GM19372 (cell line): ENCODE data around the gene GAD1.
A peak's percentile ranks its signal among the peaks of the same experiment; 100 is the strongest.

ENCODE experiments used
- ATAC-seq: cut with Tn5 transposase; IDR thresholded peaks from one replicate; pipeline ENCODE4 v1.9.1; 2021; ENCODE audit warnings: mild to moderate bottlenecking, low read depth, moderate library complexity; ENCODE audit not compliant: unreplicated experiment

The GAD1 gene

DNA sequence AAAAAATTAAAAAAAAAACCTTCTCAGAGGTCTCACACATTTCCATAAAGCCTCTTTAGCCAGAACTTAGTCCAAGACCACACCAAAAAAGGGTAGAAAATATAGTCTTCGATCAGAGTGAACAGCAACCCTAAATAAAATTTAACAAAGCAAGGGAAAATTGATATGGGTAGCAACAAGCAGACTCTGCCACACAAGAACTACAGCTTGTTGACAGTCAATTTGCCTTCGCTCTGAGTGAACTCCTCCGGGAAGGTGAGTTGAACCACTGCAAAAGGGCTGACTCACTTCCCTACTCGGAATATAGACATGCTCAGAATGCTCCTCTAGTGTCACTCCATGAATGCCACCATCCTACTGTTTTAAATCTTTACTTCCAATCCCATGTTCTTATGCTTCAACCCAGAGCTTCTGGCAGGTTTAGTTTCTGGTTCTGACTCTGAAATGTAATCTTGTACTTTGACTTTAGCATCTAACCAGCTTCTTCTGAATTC, 24.1 kb downstream of the GAD1 start:
- ATAC-seq, result no peak

DNA sequence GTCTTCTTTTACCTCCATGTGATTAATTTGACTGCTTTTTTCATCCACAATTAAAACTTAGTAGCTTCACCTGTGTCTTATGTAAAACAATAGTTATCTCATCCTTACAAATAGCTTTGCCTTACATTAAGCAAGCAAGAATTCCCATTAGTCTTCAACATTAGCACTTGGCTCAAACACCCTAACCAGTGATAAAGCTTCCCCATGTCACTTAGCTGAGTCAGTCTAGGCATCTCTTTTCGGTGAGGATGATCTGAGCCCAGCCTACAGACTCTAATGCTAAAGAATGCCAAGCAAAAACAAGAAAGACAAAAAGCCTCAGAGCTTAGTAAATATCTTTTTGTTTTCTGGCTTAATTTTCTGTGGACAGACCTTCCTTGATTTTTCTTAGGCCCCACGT, 26.1 kb downstream of the GAD1 start:
- no peak for ATAC-seq

DNA sequence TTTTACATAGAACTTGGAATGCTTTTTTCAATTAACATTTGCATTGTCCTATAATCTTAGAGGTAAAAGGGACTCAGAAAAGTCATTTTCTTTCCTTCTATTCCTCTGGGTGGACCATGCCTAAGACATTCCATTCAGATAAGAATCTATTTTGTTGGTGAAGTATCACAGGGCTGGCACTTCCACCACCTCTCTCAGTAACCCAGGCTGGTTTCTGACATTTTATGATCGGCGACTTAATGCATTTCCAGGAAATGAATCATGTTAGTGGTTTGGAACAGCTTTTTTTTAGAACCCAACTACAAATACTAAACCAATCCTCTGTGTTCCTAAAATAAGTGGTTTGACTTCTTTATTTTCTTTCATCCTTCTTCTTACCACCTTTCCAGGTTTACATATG, 27.0 kb downstream of the GAD1 start:
- no peak for ATAC-seq

DNA sequence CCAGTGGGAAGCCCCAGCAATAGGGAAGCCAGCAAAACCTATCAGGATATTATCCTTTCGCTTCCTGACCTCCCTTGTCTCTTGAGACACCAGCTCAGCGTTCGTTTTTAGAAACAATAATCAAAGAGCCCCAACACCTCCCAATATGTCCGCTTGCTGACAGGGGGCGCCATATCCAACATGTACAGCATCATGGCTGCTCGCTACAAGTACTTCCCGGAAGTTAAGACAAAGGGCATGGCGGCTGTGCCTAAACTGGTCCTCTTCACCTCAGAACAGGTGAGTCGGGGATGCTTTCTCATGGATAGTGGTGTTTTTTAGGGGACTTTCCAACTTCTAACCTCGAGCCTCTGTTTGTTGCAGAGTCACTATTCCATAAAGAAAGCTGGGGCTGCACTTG, 28.7 kb downstream of the GAD1 start:
- ATAC-seq, result no peak

DNA sequence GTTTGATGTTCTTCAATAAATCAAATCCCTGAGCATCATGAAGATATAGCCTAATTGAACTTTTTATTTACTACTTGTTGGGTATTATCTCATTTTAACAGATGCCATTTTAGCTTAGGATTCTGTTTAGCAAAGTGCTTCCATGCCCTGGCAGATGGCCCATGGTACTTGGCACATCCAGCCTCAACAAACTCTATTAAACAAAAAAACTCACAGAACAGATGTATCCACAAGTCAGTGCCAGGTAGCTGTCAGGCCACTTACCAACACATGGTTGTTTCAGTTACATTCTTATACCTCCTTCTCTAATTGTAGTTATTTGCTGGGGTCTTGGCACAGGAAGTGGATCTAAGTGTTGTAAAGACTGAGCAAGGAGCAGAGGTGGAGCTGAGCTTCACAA, 29.6 kb downstream of the GAD1 start:
- no peak for ATAC-seq

DNA sequence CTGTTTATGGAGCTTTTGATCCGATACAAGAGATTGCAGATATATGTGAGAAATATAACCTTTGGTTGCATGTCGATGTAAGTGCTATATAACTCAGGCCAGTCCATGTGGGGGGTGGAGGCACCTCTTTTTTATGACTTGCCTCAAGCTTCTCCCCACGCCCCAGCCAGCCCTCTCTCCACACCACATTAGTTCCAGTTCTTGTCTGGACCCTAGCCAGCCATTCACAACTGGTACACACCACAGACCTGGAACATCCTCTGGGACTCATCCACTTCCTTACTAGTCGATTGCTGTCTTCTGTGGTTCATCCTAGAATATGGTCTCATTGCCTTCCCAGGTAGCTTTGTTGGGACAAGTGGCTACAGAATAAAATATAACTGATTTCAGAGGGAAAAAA, 31.0 kb downstream of the GAD1 start:
- ATAC-seq, result no peak

DNA sequence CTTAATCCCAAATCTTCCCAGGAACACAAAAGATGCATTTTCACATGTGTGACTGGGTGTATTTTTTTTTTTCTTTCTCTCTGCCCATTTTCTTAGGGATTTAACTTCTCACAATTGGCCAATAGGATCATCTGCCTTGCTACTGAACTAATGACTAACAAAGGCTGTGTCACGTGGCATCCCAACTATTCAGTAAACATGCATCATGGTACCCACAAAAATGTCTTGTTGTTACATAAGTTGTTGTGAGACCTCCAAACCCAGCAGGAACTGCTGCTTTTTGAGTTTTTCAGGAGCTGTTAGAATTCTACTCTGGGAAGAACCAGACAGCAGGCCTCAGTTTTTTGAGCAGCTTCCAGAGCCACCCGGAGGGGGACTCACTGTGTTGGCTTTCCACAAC, 31.9 kb downstream of the GAD1 start:
- ATAC-seq, result no peak

DNA sequence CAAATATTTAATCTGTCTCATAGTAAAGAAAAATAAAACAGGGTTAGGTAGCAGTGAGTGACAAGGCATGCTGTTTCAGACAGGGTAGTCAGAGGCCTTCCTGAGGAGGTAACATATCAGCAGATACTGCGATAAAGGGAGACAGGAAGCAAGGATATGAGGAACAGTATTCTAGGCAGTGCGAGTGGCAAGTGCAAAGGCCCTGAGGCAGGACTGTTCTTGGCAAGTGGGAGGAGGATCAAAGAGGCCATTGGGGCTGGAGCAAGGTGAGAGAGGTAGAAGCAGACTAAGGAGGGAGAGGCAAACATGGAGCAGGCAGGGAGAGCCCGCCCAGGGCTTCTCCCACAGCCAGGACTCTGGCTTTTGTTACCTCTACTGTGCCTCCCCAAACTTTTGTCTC, 33.6 kb downstream of the GAD1 start:
- no peak for ATAC-seq

DNA sequence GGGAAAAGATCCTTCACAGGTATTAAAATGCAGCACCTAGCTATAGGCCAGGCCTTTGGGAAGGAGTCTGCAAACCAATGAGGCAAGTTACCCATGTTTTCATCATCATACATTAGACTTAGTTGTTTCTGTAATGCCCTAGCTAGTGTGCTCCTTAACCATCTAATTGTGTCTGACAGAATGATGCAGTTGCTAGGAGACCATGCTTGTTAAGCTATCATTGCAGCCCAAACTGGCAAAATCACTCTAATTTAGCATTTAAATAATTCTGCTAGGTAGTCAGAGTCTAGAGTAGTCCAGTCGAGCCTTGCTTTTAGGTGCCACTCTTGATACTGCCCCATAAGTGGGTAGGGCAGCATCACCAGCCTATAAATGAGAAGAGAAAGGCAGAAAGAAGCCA, 34.9 kb downstream of the GAD1 start:
- ATAC-seq, result no peak

DNA sequence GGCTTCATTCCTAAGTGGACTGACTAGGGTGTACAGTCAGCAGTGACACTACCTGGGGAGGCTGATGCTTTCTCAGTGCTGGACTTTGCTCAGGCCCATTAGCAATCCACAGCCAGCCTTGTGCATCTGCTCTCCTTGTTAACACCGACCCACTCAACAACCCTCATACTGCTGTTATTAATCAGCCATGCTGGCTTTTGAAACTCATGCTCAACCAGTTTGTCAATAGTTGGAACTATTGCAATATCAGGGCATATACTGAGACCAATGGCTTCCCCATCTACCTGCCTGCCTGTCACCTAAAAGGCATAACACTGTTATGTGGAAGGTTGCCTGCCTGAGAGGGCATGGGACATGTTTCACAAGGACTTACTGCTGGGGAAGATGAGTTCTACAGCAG, 39.4 kb downstream of the GAD1 start:
- ATAC-seq, result no peak

DNA sequence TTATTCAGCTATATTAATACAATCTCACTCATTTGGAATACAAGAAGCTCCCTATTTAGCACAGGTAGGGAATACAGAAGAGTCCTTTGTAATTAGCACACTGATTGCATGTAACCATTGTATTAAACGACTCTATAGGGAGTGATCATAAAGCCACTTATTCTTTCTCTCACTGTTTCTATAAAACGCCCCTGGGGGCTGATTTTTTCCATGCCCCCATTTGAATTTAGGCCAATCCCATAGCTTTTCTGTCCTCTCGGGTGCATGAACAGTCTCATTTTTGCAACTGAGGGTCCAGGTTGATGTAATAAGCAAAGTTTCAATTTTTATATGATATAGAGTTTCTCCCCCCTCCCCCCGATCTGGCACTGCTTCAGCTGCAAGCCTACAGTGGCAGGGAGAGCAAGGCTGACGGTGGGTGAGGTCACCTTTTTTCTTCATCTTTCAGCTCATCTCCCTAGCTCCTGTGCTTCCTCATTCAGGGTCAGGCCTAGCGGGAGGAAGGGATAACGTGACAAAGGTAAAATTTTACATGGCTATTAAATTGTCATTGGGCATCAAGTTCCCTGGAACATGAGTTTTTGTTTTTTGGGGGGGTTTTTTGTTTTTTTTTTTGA, 45.7 kb downstream of the GAD1 start:
- ATAC-seq, result no peak

DNA sequence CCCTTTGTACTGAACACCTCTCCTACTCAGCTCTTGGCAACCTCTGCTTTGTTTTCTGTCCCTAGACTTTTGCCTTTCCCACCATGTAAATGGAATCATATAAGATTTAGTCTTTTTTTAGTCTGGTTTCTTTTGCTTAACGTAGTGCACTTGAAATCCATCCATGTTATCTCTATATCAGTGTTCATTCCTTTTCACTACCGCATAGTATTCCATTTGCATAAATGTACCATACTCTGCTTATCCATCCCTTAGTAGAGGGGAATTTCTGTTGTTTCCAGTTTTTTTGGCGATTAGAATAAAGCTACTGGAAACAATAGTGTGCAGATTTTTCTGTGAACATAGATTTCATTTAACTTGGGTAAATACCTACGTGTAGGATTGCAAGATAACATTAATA, 46.4 kb downstream of the GAD1 start:
- no peak for ATAC-seq

DNA sequence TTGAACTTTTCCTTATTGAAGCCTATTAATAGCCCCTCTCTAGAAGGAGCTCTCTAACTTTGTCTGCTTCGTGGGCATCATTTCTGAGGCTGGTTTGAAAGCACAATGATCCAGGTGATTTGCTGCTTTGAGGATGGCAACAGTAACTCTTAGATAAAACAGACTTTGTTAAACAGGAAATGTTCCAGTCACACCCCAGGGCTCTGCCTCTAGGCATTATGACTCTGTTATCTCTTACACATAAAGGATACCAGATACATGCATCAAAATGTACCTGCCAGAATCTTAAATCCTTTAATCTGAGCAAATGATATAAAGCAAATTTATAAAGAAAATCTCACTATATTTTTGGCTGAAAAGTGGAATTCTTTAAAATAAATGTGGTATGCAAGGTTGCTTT, 52.3 kb downstream of the GAD1 start:
- no peak for ATAC-seq

DNA sequence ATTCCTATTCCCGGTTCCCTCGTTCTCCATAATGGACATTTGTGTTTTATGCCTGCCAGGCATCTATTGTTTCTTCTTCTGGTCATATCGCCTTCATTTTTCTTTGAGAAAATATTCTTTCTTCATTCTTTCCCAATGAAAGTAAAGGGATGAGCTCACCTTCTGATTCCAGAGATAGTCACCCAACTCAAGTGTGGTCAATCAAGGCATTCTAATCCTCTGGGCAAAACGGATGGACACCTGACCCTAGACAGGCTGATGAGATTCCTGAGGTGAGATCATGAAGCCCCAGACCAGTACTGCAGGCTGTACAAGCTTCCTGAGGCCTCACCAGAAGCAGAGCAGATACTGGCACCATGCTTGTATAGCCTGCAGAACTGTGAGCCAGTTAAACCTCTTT, 52.8 kb downstream of the GAD1 start:
- ATAC-seq, result no peak

DNA sequence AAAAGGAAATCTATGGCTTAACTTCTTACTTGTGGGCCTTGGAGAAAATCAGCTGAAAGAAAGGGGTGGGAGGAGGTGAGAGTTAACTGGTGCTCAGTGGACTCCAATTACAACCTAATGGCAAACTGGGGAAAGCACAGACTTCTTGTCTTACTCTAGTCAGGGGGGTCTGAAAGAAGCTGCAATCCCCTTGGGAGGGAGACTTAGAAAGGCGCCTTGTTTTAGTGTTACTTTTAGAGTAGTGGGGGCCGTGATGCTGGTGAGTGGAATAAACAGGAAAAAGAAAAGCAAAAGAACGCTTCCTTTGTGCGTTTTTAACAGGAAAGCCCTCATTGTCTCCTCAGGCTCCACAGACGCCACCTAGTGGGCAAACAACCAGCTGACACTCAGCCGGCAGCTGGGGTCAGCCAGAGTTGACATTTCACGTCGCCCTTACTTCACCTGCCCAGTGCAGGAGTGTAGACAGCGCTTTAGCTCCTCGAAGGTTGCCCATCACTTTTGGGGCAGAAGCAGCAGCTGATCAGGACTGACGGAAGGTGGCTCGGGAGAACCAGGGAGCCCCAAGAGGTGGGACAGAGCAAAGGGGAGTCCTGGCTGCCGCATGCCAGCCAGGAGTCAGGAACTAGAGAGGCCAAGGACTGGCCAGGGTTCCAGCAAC, 56.5 kb downstream of the GAD1 start:
- peak; percentile 85 for ATAC-seq

DNA sequence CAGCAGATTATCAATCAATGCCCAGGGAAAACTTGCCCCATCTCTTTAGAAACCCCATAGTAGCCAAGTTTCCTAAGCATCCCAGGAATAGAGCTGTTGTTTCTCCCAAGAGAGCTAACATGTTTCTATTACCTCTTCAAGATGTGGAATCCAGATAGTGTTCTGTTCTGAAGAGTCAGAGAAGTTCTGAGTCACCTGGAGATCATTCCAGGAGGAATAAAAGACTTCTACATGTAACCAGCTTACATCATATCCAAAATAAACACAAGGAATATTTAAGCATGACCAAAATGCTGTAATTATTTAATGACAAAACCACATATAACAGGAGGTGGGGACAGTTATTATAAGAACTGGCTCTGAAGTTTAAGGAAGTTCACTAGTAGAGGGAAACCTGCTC, 61.4 kb downstream of the GAD1 start:
- no peak for ATAC-seq

DNA sequence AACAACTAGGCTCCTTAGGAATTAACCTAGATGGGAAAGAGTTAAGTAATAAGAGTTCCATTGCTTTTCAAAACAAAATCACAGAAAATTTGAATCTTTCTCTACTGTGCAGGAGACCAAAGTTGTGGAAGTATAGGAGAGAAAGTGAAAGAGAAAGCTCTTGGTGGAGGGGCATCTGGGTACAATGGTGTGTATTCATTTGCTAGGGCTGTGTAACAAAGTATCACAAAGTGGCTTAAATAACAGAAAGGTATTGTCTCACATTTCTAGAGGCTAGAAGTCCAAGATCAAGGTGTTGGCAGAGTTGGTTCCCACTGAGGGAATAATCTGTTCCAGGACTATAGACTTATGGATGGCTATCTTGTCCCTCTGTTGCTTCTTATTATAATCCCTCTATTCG, 61.8 kb downstream of the GAD1 start:
- ATAC-seq, result no peak

DNA sequence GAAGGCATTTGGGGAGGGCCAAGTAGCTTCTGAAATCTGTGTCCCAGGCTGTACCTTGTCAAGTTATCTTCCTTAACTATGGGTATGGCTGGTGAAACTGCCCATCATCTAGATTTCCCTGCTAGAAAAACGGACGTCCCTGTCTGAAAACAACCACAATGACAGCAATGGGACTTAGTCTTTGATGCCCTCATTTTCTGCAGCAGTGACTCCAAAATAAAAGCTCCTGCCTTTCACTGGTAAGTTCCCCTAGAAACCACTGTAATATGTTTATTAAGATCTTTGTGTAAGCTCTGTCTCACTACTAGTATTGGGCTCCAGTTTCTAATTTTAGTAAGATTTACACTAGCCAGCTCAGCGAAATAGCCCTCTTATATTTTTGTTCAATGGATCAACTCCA, 65.2 kb downstream of the GAD1 start:
- no peak for ATAC-seq

DNA sequence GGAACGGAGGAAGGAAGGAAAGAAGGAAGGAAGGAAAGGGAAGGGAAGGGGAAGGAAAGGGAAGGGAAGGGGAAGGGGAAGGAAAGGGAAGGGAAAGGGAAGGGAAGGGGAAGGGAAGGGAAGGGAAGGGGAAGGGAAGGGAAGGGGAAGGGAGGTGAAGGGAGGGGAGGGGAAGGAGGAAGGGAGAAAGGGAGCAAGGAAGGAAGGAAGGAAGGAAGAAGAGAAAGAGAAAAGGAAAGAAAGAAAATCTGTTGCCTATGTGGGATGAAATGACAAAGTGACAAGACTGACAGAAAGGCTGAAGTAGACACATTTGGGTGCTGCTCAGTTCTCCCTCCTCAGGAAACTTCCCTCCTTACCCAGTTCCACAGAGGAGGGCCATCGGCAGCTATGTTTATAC, 66.1 kb downstream of the GAD1 start:
- ATAC-seq, result no peak

DNA sequence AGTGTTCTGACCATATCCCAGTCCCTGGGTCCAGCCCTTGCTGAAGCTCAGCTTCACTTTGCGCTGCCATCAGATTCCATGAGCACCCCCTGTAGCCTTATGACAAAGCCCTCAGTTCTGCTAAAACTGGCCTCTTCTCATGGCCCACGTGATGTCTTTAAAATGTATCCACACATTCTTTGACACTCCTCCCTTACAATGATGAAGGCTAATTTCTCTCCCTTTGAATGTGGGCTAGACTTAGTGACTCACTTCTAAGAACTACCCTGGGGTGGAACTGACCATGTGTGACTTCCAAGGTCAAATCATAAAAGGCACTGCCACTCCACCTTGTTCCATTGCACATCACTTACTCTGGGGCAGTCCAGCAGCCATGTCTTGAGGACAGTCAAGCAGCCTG, 67.0 kb downstream of the GAD1 start:
- ATAC-seq, result no peak

DNA sequence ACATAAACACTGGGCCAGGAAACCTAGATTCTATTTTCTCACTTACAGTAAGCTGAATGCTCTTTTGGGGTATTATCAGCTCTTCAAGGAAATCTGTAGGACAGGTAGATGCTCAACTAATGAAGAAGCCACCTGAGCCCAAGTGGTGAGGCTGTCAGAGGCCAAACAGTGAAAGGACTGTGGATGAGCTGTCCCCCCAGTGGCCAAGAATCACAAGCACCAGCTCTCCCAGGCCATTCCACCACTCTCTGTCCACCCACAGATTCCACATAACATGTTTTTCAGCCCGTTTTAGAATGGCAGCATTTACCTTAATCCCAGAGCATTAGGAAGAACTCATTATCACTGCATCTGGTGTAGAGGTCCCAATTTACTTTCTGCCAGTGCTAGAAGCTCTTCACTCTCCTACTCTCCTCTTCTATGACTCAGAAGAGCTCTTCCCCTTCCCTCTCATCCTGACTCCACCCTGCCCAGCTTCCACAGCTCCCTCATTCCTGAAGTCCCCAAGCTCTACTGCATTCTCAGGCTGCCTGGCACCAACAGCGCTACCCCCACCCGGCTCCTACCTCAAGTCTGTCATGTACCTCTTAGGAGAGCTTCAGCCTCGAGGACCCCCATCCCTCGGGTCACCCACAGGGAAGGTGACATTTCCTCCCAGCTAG, 68.6 kb downstream of the GAD1 start:
- no peak for ATAC-seq

DNA sequence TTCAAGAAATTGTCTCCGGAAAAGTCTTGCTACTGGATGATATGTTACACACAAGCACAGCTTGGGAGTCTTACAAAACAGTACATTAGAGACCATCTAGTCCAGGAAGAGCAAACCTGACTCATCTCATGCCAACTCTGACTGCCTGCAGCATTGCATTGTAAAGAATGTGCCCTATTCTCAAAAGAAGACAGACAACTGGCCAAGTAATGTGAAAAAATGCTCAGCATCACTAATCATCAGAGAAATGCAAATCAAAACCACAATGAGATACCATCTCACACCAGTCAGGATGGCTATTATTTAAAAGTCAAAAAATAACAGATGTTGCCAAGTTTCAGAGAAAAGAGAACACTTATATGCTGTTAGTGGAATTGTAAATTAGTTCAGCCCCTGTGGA, 69.7 kb downstream of the GAD1 start:
- ATAC-seq, result no peak
